ENCODE results near the gene LRRC8D.

- no peak for TF ChIP-seq POLR2A (IDR thresholded peaks at IDR 0.05; ENCODE audit: low read length)
- TF ChIP-seq GATA1 (IDR thresholded peaks at IDR 0.05; ENCODE audit: low read depth, low read length): no peak
Observed at GRCh38 chr1:89927049-89927448, 106.2 kb downstream of the LRRC8D start.
